B cell (primary cell): Measurements from ENCODE around the gene SLC43A2.

ENCODE experiments used
- EZH2 ChIP-seq: IDR thresholded peaks from 2 replicates; pipeline ENCODE4 v1.6.1; 2012; ENCODE audit warnings: borderline replicate concordance, low read depth, mild to moderate bottlenecking, moderate library complexity, low read length; ENCODE audit not compliant: insufficient read depth, poor library complexity, severe bottlenecking
- TF ChIP-seq, protein P1 (sequence below): fragments of 200-600 bp; IDR thresholded peaks from one replicate; pipeline ENCODE4 v1.8.0; 2022; ENCODE audit warnings: antibody characterized with exemption, mild to moderate bottlenecking

DNA sequence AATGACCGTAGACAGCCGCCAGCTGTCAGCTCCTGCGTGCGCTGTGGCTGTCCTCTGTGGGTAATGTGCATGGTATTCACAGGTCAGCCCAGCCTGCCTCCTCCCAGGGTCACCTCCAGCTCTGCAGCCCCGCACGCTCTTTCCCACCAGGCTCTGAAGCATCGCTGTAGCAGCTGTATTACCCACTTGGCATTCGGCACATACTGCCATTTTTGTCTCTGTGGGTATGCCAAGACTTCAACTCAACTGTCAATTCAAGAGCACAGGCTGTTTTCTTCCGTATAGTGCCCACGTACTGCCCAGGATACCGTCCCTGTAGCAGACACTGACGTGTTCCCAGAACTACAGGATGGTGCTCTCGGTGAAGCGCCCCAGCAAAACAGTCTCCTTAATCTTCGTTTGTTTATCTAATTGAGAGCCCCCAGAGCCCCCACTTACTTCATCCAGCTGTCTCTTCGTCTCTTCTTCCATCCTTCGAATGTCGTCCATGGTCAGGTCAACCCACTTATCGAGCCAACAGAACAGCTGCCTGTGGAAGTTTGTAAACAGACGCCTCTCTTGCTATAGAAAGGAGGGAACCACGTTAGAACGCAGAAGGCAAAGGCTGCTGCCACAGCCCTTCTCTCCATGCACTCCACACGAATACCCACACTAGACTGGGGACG, 94.8 kb downstream of the SLC43A2 start:
- TF ChIP-seq, protein P1, sequence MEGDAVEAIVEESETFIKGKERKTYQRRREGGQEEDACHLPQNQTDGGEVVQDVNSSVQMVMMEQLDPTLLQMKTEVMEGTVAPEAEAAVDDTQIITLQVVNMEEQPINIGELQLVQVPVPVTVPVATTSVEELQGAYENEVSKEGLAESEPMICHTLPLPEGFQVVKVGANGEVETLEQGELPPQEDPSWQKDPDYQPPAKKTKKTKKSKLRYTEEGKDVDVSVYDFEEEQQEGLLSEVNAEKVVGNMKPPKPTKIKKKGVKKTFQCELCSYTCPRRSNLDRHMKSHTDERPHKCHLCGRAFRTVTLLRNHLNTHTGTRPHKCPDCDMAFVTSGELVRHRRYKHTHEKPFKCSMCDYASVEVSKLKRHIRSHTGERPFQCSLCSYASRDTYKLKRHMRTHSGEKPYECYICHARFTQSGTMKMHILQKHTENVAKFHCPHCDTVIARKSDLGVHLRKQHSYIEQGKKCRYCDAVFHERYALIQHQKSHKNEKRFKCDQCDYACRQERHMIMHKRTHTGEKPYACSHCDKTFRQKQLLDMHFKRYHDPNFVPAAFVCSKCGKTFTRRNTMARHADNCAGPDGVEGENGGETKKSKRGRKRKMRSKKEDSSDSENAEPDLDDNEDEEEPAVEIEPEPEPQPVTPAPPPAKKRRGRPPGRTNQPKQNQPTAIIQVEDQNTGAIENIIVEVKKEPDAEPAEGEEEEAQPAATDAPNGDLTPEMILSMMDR: no peak
- no peak for TF ChIP-seq EZH2
